Measurements from ENCODE around the gene KAT14.
"Not testable (repeated sequence)": the region's sequence is repeated elsewhere in the genome, so short reads cannot be mapped to it uniquely, and the experiment has no call there.

Gene KAT14

DNA sequence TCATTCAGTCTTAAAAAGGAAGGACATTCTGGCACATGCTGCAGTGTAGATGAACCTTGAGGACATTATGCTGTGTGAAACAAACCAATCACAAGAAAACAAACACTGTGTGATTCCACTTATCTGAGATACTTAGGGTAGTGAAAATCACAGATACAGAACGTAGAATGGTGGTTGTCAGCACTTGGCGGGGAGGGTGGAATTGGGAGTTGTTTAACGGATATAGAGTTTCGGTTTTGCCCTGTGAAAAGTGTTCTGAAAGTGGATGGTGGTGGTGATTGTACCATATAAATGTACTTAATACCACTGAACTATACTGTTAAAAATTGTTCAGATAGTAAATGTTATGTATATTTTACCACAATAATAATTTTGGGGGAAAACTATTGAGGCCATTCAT is 18.4 kb downstream of the KAT14 start:
- no peak for DNase-seq

DNA sequence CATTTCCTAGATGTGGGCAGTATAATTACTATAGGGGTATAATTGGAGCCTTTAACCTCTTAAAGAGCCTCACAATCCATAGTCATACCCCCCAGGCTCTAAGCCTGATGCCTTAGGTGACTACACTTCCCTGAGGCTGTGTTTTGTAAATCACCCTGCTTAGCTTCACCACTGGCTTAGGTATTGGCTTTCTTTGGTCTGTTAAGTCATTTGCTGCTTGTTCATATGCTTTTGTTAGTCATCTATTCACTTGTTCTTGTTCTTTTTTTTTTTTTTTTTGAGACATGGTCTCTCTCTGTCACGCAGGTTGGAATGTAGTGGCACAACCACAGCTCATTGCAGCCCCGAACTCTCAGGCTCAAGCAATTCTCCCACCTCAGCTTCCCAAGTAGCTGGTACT is 26.7 kb downstream of the KAT14 start:
- DNase-seq: no peak

GRCh38 chr20:18165553-18165952 is 27.9 kb downstream of the KAT14 start:
- DNase-seq: no peak

DNA sequence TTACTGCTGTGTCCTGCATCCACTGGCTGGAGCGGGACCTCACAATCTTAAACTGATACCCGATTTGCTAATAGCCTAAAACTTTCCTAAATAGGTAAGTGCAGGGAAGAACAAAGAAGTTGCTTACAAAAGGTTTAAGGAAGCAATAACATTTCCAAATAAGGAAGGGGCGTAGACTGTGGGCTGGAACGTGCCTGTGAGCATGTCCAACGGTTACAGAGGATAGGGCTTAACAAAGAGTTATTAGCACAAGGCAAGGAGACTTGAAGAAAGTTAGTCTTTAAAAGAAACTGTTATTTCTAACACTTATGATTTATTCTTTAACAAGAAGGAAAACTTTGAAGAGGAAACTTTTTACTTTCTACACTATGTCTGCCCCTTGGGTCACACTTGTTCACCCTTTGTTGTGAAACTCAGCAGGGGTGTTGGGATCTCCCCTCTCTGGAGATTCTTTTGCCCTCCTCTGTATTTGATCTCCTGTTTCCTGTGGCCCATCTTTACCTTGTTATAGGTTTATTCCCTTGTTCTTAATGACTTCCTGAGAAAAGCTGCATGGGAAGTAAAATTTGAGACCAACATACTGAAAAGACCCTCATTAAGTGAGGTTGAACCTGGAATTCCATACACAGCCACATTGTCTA is 28.7 kb downstream of the KAT14 start:
- DNase-seq: no peak

GRCh38 chr20:18166950-18167349 is 29.3 kb downstream of the KAT14 start:
- no peak for DNase-seq

GRCh38 chr20:18172379-18172778 is 34.7 kb downstream of the KAT14 start:
- DNase-seq: no peak

- no peak for DNase-seq
These were observed 37.4 kb downstream of the KAT14 start for GRCh38 chr20:18174906-18175683.

DNA sequence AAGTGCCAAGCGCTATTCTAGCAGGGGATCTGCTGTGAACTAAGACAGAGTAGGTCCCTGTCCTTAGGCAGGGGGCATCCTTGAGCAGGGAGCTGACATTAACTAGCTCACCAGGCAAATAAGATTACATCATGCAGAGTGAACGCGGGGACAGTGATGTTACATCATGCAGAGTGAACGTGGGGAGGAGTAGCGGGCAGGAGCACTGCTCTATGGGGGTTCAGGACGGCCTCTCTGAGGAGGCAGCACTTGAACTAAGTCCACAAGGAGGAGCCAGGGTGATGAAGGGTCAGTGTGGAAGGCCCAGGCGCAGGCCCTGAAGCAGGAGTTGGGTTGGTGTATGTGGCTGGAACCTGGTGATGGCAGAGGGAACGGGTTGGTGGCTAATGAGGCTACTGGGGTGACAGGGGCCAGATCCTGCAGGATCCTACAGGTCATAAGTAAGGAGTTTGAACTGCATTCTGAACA is 38.7 kb downstream of the KAT14 start:
- DNase-seq: no peak

DNA sequence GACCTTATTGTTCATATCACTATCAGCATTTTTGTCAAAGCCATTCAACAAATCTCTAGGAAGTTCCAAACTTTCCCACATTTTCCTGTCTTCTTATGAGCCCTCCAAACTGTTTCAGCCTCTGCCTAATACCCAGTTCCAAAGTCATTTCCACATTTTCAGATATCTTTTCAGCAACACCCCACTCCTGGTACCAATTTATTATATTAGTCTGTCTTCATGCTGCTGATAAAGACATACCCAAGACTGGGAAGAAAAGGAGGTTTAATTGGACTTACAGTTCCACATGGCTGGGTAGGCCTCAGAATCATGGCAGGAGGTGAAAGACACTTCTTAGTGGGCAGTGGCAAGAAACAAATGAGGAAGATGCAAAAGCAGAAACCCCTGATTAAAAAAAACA is 42.7 kb downstream of the KAT14 start:
- DNase-seq: not testable (repeated sequence)

DNA sequence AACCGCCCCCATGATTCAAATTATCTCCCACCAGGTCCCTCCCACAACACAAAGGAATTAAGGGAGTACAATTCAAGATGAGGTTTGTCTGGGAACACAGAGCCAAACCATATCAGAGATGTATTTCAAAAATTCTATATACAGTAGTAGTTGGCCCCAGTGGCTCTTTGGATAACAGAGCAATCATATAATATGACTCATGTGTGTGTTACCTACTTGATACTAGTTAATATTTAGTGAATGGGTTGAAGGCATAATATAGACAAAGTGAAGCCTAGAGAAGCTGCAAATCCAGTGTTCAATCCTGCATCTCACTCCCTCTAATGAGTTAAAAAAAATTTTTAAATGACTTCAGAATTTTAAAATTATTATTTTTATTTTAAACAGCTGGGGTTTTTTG is 43.2 kb downstream of the KAT14 start:
- no peak for DNase-seq

GRCh38 chr20:18187020-18187419 is 49.4 kb downstream of the KAT14 start:
- no peak for DNase-seq

GRCh38 chr20:18188434-18188833 is 50.8 kb downstream of the KAT14 start:
- DNase-seq: no peak

GRCh38 chr20:18190338-18191233 is 52.9 kb downstream of the KAT14 start:
- no peak for DNase-seq

- DNase-seq: no peak
These were observed 53.6 kb downstream of the KAT14 start for GRCh38 chr20:18191306-18191705.

GRCh38 chr20:18194461-18194860 is 56.8 kb downstream of the KAT14 start:
- not testable (repeated sequence) for DNase-seq

- DNase-seq: no peak
These were observed 58.3 kb downstream of the KAT14 start for GRCh38 chr20:18195931-18196330.

GRCh38 chr20:18197382-18198070 is 59.9 kb downstream of the KAT14 start:
- DNase-seq: no peak

GRCh38 chr20:18202966-18203365 is 65.3 kb downstream of the KAT14 start:
- no peak for DNase-seq

DNA sequence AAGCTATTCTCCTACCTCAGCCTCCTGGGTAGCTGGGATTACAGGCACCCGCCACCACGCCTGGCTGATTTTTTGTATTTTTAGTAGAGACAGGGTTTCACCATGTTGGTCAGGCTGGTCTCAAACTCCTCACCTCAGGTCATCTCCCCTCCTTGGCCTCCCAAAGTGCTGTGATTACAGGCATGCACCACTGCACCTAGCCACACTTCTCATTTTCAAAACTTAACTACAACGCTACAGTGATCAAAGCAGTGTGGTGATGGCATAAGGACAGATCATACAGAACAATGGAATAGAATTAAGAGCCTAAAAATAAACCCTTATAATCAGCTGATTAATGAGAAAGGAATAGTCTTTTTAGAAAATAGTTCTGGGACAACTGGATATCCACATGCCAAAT is 66.0 kb downstream of the KAT14 start:
- DNase-seq: not testable (repeated sequence)

- DNase-seq: no peak
These were observed 75.3 kb downstream of the KAT14 start for GRCh38 chr20:18213002-18213401.

DNA sequence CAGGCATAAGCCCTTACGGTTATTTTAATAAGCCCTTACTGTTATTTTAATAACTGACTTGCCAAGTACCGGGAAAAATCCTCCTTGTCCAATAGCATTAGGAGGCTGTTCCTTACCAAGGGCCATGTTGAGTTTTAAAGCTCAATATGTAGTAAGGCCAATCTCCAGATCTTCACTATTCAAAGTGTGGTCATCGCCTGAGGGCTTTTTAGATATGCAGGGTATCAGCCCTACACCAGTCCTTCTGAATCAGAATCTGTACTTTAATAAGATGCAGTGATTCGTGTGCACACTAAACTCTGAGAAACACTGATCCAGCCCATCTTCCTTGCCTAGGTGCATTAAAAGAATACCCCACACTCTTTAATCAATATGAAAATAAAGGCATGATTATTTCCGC is 77.9 kb downstream of the KAT14 start:
- DNase-seq: no peak

- DNase-seq: no peak
These were observed 80.6 kb downstream of the KAT14 start for GRCh38 chr20:18218280-18218679.

GRCh38 chr20:18223409-18223808 is 85.7 kb downstream of the KAT14 start:
- DNase-seq: no peak

Measured in NCI-H2029 (cell line).